IPS DF 6.9 (cell line): ENCODE data around the gene SLC27A5.
A peak's percentile ranks its signal among the peaks of the same experiment; 100 is the strongest.

Source experiments
- DNase-seq: peaks from one replicate; pipeline ENCODE4 v3.0.0-alpha.2; 2013; ENCODE audit warnings: low read depth, low spot score
- H3K27ac ChIP-seq: one replicate; pipeline ENCODE4 v1.5.1; 2013; ENCODE audit warnings: low read length, control low read depth
- H3K27me3 ChIP-seq: 2 replicates; pipeline ENCODE4 v1.6.1; 2013; ENCODE audit warnings: mild to moderate bottlenecking, low read length; ENCODE audit not compliant: control insufficient read depth, insufficient read depth
- H3K36me3 ChIP-seq: 2 replicates; pipeline ENCODE4 v1.6.1; 2013; ENCODE audit warnings: low read length; ENCODE audit not compliant: control insufficient read depth, insufficient read depth
- H3K4me1 ChIP-seq: 2 replicates; pipeline ENCODE4 v1.6.1; 2013; ENCODE audit warnings: low read length; ENCODE audit not compliant: control insufficient read depth, insufficient read depth
- H3K4me3 ChIP-seq: 2 replicates; pipeline ENCODE4 v1.5.1; 2013; ENCODE audit warnings: mild to moderate bottlenecking, low read length
- H3K9me3 ChIP-seq: 2 replicates; pipeline ENCODE4 v1.6.1; 2013; ENCODE audit warnings: low read length, inconsistent platforms; ENCODE audit not compliant: control insufficient read depth, insufficient read depth
- WGBS: extraction: QIAGEN DNeasy Blood & Tissue Kit; methylation state at CpG from one replicate; pipeline ENCODE4 v1.1.7; 2013; ENCODE audit warnings: mixed read lengths, missing lambda C conversion rate; ENCODE audit not compliant: insufficient read length, insufficient coverage; 5-methylcytosine and 5-hydroxymethylcytosine counted together

Gene SLC27A5

GRCh38 chr19:58511353-58512208 is at the start of gene SLC27A5:
Gene SLC27A5 (minus strand): TSS chr19:58511992. CDS start chr19:58511955, 37 bp downstream.
- no peak for DNase-seq
- Histone ChIP-seq H3K27me3 (no peaks in the 10 kb centered on the region), H3K9me3 (no peaks in the 10 kb centered on the region), H3K4me3 (no peak within 1 kb of the TSS; the same call in 1 of the 2 replicates), H3K4me1 (peaks cover 4% of the 10 kb centered on the region; the same call in 1 of the 2 replicates), H3K36me3 (no peaks in the 10 kb centered on the region), H3K27ac (no peak within 1 kb of the TSS)
- WGBS = no CpG with 5 or more reads among the region's 25 CpGs

- H3K9me3 ChIP-seq = no peaks in the 10 kb centered on the region
- no peak overlapping the region for H3K27ac ChIP-seq
- H3K36me3 ChIP-seq = peaks cover 8% of the 10 kb centered on the region
- no peak overlapping the region for H3K4me3 ChIP-seq
- H3K4me1 ChIP-seq = 0 out of 2 replicates have a peak, but pooled peaks cover 2% of the 10 kb centered on the region
- H3K27me3 ChIP-seq = no peaks in the 10 kb centered on the region
- DNase-seq = no peak
Measured at GRCh38 chr19:58560921-58561320, 49.1 kb upstream of the SLC27A5 start.

GRCh38 chr19:58560007-58560887 is 48.5 kb upstream of the SLC27A5 start:
- H3K36me3 ChIP-seq = peaks cover 8% of the 10 kb centered on the region
- DNase-seq = no peak
- no peaks in the 10 kb centered on the region for H3K9me3 ChIP-seq
- no peak overlapping the region for H3K27ac ChIP-seq
- H3K4me1 ChIP-seq = 0 out of 2 replicates have a peak, but pooled peaks cover 2% of the 10 kb centered on the region
- WGBS = no CpG with 5 or more reads among the region's 8 CpGs
- H3K4me3 ChIP-seq = peak overlapping the region; percentile 56; the same call in 1 of the 2 replicates
- H3K27me3 ChIP-seq = no peaks in the 10 kb centered on the region

- Histone ChIP-seq H3K9me3 (no peaks in the 10 kb centered on the region), H3K36me3 (peaks cover 8% of the 10 kb centered on the region), H3K4me3 (peak overlapping the region; percentile 56; the same call in 1 of the 2 replicates), H3K27ac (no peak overlapping the region), H3K4me1 (0 out of 2 replicates have a peak, but pooled peaks cover 2% of the 10 kb centered on the region), H3K27me3 (no peaks in the 10 kb centered on the region)
- WGBS = no CpG with 5 or more reads among the region's 33 CpGs
- peak; percentile 92 for DNase-seq
Measured at GRCh38 chr19:58559275-58560006, 47.6 kb upstream of the SLC27A5 start.

GRCh38 chr19:58558623-58559274 is 47.0 kb upstream of the SLC27A5 start:
- DNase-seq = peak; percentile 96
- Histone ChIP-seq H3K27ac (no peak overlapping the region), H3K4me1 (0 out of 2 replicates have a peak, but pooled peaks cover 2% of the 10 kb centered on the region), H3K27me3 (no peaks in the 10 kb centered on the region), H3K4me3 (peak overlapping the region; percentile 91; the same call in 1 of the 2 replicates), H3K36me3 (peaks cover 8% of the 10 kb centered on the region), H3K9me3 (no peaks in the 10 kb centered on the region)
- no CpG with 5 or more reads among the region's 76 CpGs for WGBS

- WGBS = no CpG with 5 or more reads among the region's 62 CpGs
- DNase-seq = no peak
Measured at GRCh38 chr19:58558066-58558622, 46.4 kb upstream of the SLC27A5 start, which contains the start of gene UBE2M. Gene UBE2M (minus strand): TSS chr19:58558611. CDS start chr19:58558381, 230 bp downstream.

GRCh38 chr19:58557221-58558065 is 45.7 kb upstream of the SLC27A5 start:
- no peak for DNase-seq
- H3K9me3 ChIP-seq = no peaks in the 10 kb centered on the region
- no peak overlapping the region for H3K27ac ChIP-seq
- H3K27me3 ChIP-seq = no peaks in the 10 kb centered on the region
- H3K4me1 ChIP-seq = no peaks in the 10 kb centered on the region
- H3K36me3 ChIP-seq = peaks cover 8% of the 10 kb centered on the region; the same call in 1 of the 2 replicates
- peak overlapping the region; percentile 91; the same call in 1 of the 2 replicates for H3K4me3 ChIP-seq
- WGBS = 100% methylated on average over 1 of the region's 12 CpGs

More at GRCh38 chr19:58558066-58558622, 46.4 kb upstream of the SLC27A5 start, which contains the start of gene UBE2M:
- Histone ChIP-seq H3K36me3 (peaks cover 8% of the 10 kb centered on the region), H3K27ac (no peak within 1 kb of the TSS), H3K9me3 (no peaks in the 10 kb centered on the region), H3K4me3 (peak within 1 kb of the TSS; percentile 91), H3K4me1 (0 out of 2 replicates have a peak, but pooled peaks cover 2% of the 10 kb centered on the region), H3K27me3 (no peaks in the 10 kb centered on the region)

GRCh38 chr19:58556622-58557220 is 44.9 kb upstream of the SLC27A5 start:
- Histone ChIP-seq H3K36me3 (peaks cover 13% of the 10 kb centered on the region; the same call in 1 of the 2 replicates), H3K27ac (no peak overlapping the region)
- WGBS = no CpG with 5 or more reads among the region's 10 CpGs

More at GRCh38 chr19:58556622-58557220, 44.9 kb upstream of the SLC27A5 start:
- Histone ChIP-seq H3K4me1 (no peaks in the 10 kb centered on the region), H3K4me3 (no peak overlapping the region), H3K27me3 (no peaks in the 10 kb centered on the region), H3K9me3 (no peaks in the 10 kb centered on the region)
- DNase-seq = no peak
